OCI-LY7 (cell line): ENCODE measurements around the gene CHRNA4. TPM values are rescaled to one million over a fixed set of nuclear protein-coding genes. Genes with fewer than 3 reads are reported as not detected.
A peak's percentile ranks its signal among the peaks of the same experiment; 100 is the strongest.
"Not testable (repeated sequence)": the region's sequence is repeated elsewhere in the genome, so short reads cannot be mapped to it uniquely, and the experiment has no call there.

Experiments used
- BruUV-seq: library from RNA; stranded (reverse); fragments of 400-500 nt; replicated peaks from 2 replicates; lab custom pipeline; 2021; lab: Mats Ljungman, UMichigan
- CTCF ChIA-PET: fragments of 300-600 bp; sonication (Branson Sonifier 250); formaldehyde crosslinking; loops from one replicate; lab custom pipeline; 2022; ENCODE audit warnings: antibody characterized with exemption; ENCODE audit not compliant: unreplicated experiment; lab: Charles Lee
- POLR2A ChIA-PET: fragments of 300-600 bp; sonication (Branson Sonifier 250); formaldehyde crosslinking; loops from one replicate; lab custom pipeline; 2022; ENCODE audit warnings: antibody characterized with exemption; lab: Charles Lee
- DNase-seq: peaks from one replicate; pipeline ENCODE4 v3.0.0-alpha.2; 2015; ENCODE audit warnings: low spot score
- H2AFZ ChIP-seq: fragments of 200-600 bp; sonication (generic), shearing (Covaris generic); 2 replicates; pipeline ENCODE4 v1.6.1; 2014; ENCODE audit warnings: mild to moderate bottlenecking, antibody characterized with exemption, low read length, moderate library complexity
- H3K27ac ChIP-seq: fragments of 200-600 bp; sonication (generic); 2 replicates; pipeline ENCODE4 v1.5.1; 2014; ENCODE audit warnings: mixed run types, low read depth, mild to moderate bottlenecking, moderate library complexity, low read length, inconsistent platforms; ENCODE audit not compliant: poor library complexity, severe bottlenecking
- H3K36me3 ChIP-seq: fragments of 200-600 bp; sonication (generic); 2 replicates; pipeline ENCODE4 v1.6.1; 2014; ENCODE audit warnings: mild to moderate bottlenecking, antibody characterized with exemption, low read length, moderate library complexity, mixed read lengths; ENCODE audit not compliant: insufficient read depth
- H3K4me1 ChIP-seq: fragments of 200-600 bp; sonication (generic); 2 replicates; pipeline ENCODE4 v1.5.1; 2014; ENCODE audit warnings: mild to moderate bottlenecking, low read length; ENCODE audit not compliant: insufficient read depth, poor library complexity, severe bottlenecking
- H3K4me2 ChIP-seq: fragments of 200-600 bp; sonication (generic); 2 replicates; pipeline ENCODE4 v1.6.1; 2014; ENCODE audit warnings: mild to moderate bottlenecking, low read length
- H3K4me3 ChIP-seq: fragments of 200-600 bp; sonication (generic); 2 replicates; pipeline ENCODE4 v1.5.1; 2014; ENCODE audit warnings: mild to moderate bottlenecking, low read depth, low read length; ENCODE audit not compliant: poor library complexity, severe bottlenecking
- H3K79me2 ChIP-seq: fragments of 200-600 bp; sonication (generic); 2 replicates; pipeline ENCODE4 v1.6.1; 2016; ENCODE audit warnings: low read depth, mild to moderate bottlenecking, low read length, moderate library complexity, mixed read lengths; ENCODE audit not compliant: insufficient read depth
- H3K9me2 ChIP-seq: fragments of 200-600 bp; sonication (generic); 2 replicates; pipeline ENCODE4 v1.6.1; 2016; ENCODE audit warnings: mild to moderate bottlenecking, low read length, mixed read lengths; ENCODE audit not compliant: insufficient read depth
- H3K9me3 ChIP-seq: fragments of 200-600 bp; sonication (generic); 2 replicates; pipeline ENCODE4 v1.6.1; 2014; ENCODE audit warnings: mild to moderate bottlenecking, mixed run types, low read length, mixed read lengths
- H4K20me1 ChIP-seq: fragments of 200-600 bp; sonication (generic); 2 replicates; pipeline ENCODE4 v1.6.1; 2014; ENCODE audit warnings: mild to moderate bottlenecking, antibody characterized with exemption, low read length, moderate library complexity, mixed read lengths; ENCODE audit not compliant: insufficient read depth
- EZH2phosphoT487 ChIP-seq: fragments of 200-600 bp; sonication (generic); IDR thresholded peaks from 2 replicates; pipeline ENCODE4 v1.6.1; 2018; ENCODE audit warnings: low read depth, borderline replicate concordance, mild to moderate bottlenecking, mixed run types, antibody characterized with exemption, low read length, moderate library complexity, mixed read lengths
- intact Hi-C: fragments of 100-400 bp; cut with micrococcal nuclease; formaldehyde crosslinking; loops from one replicate; pipeline ENCODE4 v1.10.0; 2022; ENCODE audit not compliant: unreplicated experiment
- total RNA-seq, 2 experiments: library from RNA; depleted of rRNA in 1 of 2; stranded (reverse); fragments of >200 nt in 1 of 2; shearing (Covaris generic) in 1 of 2; gene quantifications; 2 replicates each; pipeline ENCODE4 v1.2.3, GENCODE V29; 2014 to 2022
- TF ChIP-seq, protein P1 (sequence below): fragments of 200-600 bp; sonication (generic); conservative IDR thresholded peaks from 2 replicates; pipeline ENCODE4 v1.5.1; 2014; ENCODE audit warnings: mild to moderate bottlenecking, antibody characterized with exemption, low read length, moderate library complexity, mixed read lengths

Gene CHRNA4
- total RNA-seq, 2 experiments from 2014 or later = not detected

DNA sequence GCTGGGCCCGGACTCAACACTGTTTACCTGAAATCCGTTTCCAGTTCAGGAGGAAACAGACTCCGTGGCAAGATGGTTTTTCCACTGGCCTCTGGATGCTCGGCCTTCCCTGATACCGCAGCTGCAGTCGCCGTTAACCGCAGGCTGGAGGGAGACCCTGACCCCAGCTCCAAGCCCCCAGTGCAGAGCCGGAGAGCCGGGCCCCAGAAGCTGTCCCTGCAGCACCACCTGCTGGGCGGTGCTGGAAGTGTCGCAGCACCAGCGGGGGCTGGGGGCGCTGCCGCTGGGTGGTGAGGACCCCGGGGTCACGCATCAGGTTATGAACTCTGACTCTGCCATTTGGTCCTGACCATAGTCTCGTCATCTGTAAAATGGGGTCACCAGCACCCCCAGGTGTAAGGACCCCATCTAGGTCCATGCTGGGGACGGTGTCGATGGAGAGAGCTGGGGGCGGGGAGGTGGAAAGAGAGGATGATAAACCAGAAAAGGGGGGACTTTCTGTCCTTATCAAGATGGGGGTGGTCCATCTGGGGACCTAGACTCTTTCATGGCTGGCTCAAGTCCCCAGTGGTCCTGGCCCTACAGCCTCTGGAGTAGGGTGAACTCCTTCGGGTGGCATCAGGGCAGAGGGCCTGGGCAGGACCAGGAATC, 20.8 kb upstream of the CHRNA4 start:
- BruUV-seq = no TSS peak
- Histone ChIP-seq H3K4me3 (no peak overlapping the region), H3K4me1 (no peaks in the 10 kb centered on the region), H2AFZ (no peak overlapping the region), H3K4me2 (no peak overlapping the region), H4K20me1 (no peaks in the 10 kb centered on the region), H3K27ac (no peak overlapping the region), H3K9me3 (no peaks in the 10 kb centered on the region), H3K36me3 (no peaks in the 10 kb centered on the region), H3K79me2 (no peaks in the 10 kb centered on the region), H3K9me2 (no peaks in the 10 kb centered on the region)
- no peak for DNase-seq
- intact Hi-C loops = loop anchor here (5.0 kb wide), 1 partner anchor 75 kb away; no protein-coding TSS in a partner anchor
- TF ChIP-seq, protein P1, sequence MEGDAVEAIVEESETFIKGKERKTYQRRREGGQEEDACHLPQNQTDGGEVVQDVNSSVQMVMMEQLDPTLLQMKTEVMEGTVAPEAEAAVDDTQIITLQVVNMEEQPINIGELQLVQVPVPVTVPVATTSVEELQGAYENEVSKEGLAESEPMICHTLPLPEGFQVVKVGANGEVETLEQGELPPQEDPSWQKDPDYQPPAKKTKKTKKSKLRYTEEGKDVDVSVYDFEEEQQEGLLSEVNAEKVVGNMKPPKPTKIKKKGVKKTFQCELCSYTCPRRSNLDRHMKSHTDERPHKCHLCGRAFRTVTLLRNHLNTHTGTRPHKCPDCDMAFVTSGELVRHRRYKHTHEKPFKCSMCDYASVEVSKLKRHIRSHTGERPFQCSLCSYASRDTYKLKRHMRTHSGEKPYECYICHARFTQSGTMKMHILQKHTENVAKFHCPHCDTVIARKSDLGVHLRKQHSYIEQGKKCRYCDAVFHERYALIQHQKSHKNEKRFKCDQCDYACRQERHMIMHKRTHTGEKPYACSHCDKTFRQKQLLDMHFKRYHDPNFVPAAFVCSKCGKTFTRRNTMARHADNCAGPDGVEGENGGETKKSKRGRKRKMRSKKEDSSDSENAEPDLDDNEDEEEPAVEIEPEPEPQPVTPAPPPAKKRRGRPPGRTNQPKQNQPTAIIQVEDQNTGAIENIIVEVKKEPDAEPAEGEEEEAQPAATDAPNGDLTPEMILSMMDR = peak; percentile 82
- no peak for TF ChIP-seq EZH2phosphoT487
- ChIA-PET CTCF (no interaction called here), POLR2A (no interaction called here)

DNA sequence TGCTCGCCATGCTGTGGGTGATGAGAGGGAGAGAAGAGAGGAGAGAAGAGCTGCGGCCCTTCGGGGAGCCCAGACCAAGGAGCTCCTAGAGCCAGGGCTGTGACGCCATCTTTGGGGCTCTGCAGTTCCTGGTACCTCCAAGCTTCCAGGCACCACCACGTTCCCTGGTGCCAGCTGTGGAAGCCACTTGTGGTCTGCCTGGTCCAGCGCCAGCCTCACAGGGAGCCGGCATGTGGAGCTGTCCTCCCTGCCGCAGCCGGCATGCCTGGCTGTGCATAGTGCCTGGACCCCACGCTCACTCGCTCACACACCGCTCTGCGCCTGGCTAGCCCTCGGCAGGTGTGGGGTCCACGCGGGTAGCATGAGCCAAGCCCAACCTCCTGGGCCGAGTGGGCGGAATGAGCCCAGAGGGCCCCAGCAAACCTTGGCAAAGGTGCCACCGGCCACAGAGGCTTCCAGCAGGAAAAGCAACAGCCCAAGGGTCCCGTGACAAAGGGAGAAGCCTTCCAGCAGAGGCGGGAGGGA, 19.3 kb upstream of the CHRNA4 start:
- no peak overlapping the region for H3K4me3 ChIP-seq
- H3K27ac ChIP-seq = no peak overlapping the region
- H3K9me3 ChIP-seq = no peaks in the 10 kb centered on the region
- ChIA-PET CTCF (no interaction called here), POLR2A (no interaction called here)
- intact Hi-C loops = loop anchor here (5.0 kb wide), 1 partner anchor 73 kb away; no protein-coding TSS in a partner anchor
- no TSS peak for BruUV-seq
- no peak overlapping the region for H3K4me2 ChIP-seq
- H3K79me2 ChIP-seq = no peaks in the 10 kb centered on the region
- DNase-seq = no peak
- no peaks in the 10 kb centered on the region for H4K20me1 ChIP-seq
- H3K4me1 ChIP-seq = no peaks in the 10 kb centered on the region
- no peak overlapping the region for H2AFZ ChIP-seq
- TF ChIP-seq EZH2phosphoT487 = no peak
- TF ChIP-seq, protein P1 = no peak
- no peaks in the 10 kb centered on the region for H3K36me3 ChIP-seq
- no peaks in the 10 kb centered on the region for H3K9me2 ChIP-seq

DNA sequence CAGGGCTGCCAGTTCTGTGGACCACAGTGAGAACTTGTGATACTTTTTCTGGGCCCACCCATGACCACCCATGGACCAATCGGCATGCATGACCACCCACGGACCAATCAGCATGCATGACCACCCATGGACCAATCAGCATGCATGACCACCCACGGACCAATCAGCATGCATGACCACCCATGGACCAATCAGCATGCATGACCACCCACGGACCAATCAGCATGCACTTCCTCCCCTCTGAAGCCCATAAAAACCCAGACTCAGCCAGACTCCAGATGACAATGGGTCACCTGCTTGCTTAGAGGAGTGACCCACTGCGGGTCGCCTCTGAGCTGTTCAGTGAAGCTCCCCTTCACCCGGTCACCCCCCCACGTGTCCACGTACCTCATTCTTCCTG, 18.7 kb upstream of the CHRNA4 start:
- H3K4me3 ChIP-seq, BruUV-seq, H3K79me2 ChIP-seq, H3K9me2 ChIP-seq, H3K9me3 ChIP-seq, H3K27ac ChIP-seq, H2AFZ ChIP-seq, H3K4me2 ChIP-seq, H4K20me1 ChIP-seq, POLR2A ChIA-PET, CTCF ChIA-PET, DNase-seq, H3K4me1 ChIP-seq, H3K36me3 ChIP-seq: not testable (repeated sequence)
- intact Hi-C loops = loop anchor here (5.0 kb wide), 1 partner anchor 73 kb away; no protein-coding TSS in a partner anchor
